HG03575 (cell line): ENCODE data around the gene KDELR3.

Source experiments
- ATAC-seq: cut with Tn5 transposase; IDR thresholded peaks from one replicate; pipeline ENCODE4 v1.9.1; 2021; ENCODE audit not compliant: unreplicated experiment, insufficient number of reproducible peaks, low FRiP score; ENCODE audit errors: extremely low read depth

Gene KDELR3

GRCh38 chr22:38436629-38437395 lies 31.1 kb upstream of the KDELR3 start:
- ATAC-seq, result no peak

- ATAC-seq, result no peak
These were observed 30.5 kb upstream of the KDELR3 start for GRCh38 chr22:38437416-38437815.

- no peak for ATAC-seq
These were observed 27.0 kb upstream of the KDELR3 start for GRCh38 chr22:38440747-38441350.

GRCh38 chr22:38441620-38442287 lies 26.1 kb upstream of the KDELR3 start:
- ATAC-seq, result no peak

GRCh38 chr22:38442967-38443627 lies 24.8 kb upstream of the KDELR3 start:
- ATAC-seq, result no peak

- ATAC-seq, result no peak
These were observed 24.0 kb upstream of the KDELR3 start for GRCh38 chr22:38443628-38444521.

GRCh38 chr22:38444783-38445182 lies 23.1 kb upstream of the KDELR3 start:
- no peak for ATAC-seq

GRCh38 chr22:38446018-38446601 lies 21.8 kb upstream of the KDELR3 start:
- no peak for ATAC-seq

- ATAC-seq, result no peak
These were observed 18.8 kb upstream of the KDELR3 start for GRCh38 chr22:38448945-38449745.

- ATAC-seq, result no peak
These were observed 18.1 kb upstream of the KDELR3 start for GRCh38 chr22:38449776-38450175.

- ATAC-seq, result no peak
These were observed 17.6 kb upstream of the KDELR3 start for GRCh38 chr22:38450234-38450797.

GRCh38 chr22:38451404-38451803 lies 16.5 kb upstream of the KDELR3 start:
- ATAC-seq, result no peak

GRCh38 chr22:38451864-38452263 lies 16.0 kb upstream of the KDELR3 start:
- ATAC-seq, result no peak

- no peak for ATAC-seq
These were observed 15.4 kb upstream of the KDELR3 start for GRCh38 chr22:38452373-38453065.

GRCh38 chr22:38453066-38453672 lies 14.7 kb upstream of the KDELR3 start:
- no peak for ATAC-seq

- ATAC-seq, result no peak
These were observed 13.9 kb upstream of the KDELR3 start for GRCh38 chr22:38453996-38454352.
